Ovary (tissue), 3 donors: ENCODE measurements around the gene NIPBL.
A peak's percentile ranks its signal among the peaks of the same experiment; 100 is the strongest.

ENCODE experiments used
- CTCF ChIP-seq, 3 donors: fragments of 450-650 bp in 2 of 3; fragments of 200-600 bp in 1 of 3; IDR thresholded peaks; one replicate each; pipeline versions ENCODE4 v1.5.1 to v1.8.0; 2016 to 2022; ENCODE audit warnings: antibody characterized with exemption in 3 of 3, mild to moderate bottlenecking in 1 of 3
- POLR2A ChIP-seq: fragments of 450-650 bp; IDR thresholded peaks from one replicate; pipeline ENCODE4 v1.6.1; 2017; ENCODE audit warnings: antibody characterized with exemption, mild to moderate bottlenecking, moderate library complexity
- donor health status: DM: no; HTN: no; CAD: no.

GRCh38 chr5:37005946-37006540 lies 129.5 kb downstream of the NIPBL start:
- TF ChIP-seq CTCF (IDR thresholded peaks at IDR 0.05): peak; percentile 28 to 58 (median 31)
- no peak for TF ChIP-seq POLR2A
